Transverse colon (tissue), 3 donors: Measurements from ENCODE around the gene DPPA2.

ENCODE experiments used
- EP300 ChIP-seq: sonication (generic); formaldehyde crosslinking; IDR thresholded peaks from one replicate; pipeline ENCODE4 v1.6.1; 2017; ENCODE audit warnings: antibody characterized with exemption, low read depth
- POLR2A ChIP-seq: fragments of 450-650 bp; IDR thresholded peaks from one replicate; pipeline ENCODE4 v1.6.1; 2016; ENCODE audit warnings: antibody characterized with exemption, mild to moderate bottlenecking, moderate library complexity
- POLR2AphosphoS5 ChIP-seq, 3 donors: sonication (generic); formaldehyde crosslinking; IDR thresholded peaks; one replicate each; pipeline ENCODE4 v1.6.1; 2016; ENCODE audit warnings: antibody characterized with exemption in 3 of 3

- TF ChIP-seq POLR2A (no peak), POLR2AphosphoS5 (IDR thresholded peaks at IDR 0.05) (no peak), EP300 (no peak)
Observed at GRCh38 chr3:109328202-109328601, 11.9 kb upstream of the DPPA2 start.
